RWPE2 (cell line): ENCODE data around the gene MRPL40.

ENCODE experiments used
- ATAC-seq: fragments of 200-7000 bp; cut with Tn5 transposase; 3 replicates; pipeline ENCODE4 v1.9.1; 2021; ENCODE audit warnings: low read depth
- DNase-seq: peaks from one replicate; pipeline ENCODE4 v3.0.0-alpha.2; 2020; ENCODE audit warnings: low spot score
- H3K27ac ChIP-seq: fragments of 450-650 bp; 2 replicates; pipeline ENCODE4 v1.5.1; 2017; ENCODE audit warnings: mild to moderate bottlenecking; ENCODE audit not compliant: poor library complexity, severe bottlenecking
- H3K27me3 ChIP-seq: fragments of 250-450 bp; sonication (Bioruptor Pico); 2 replicates; pipeline ENCODE4 v1.5.1; 2021; ENCODE audit warnings: mild to moderate bottlenecking, moderate library complexity; ENCODE audit not compliant: insufficient read depth, poor library complexity, severe bottlenecking
- H3K36me3 ChIP-seq: fragments of 250-450 bp; sonication (Bioruptor Pico); 2 replicates; pipeline ENCODE4 v1.5.1; 2020; ENCODE audit warnings: low read depth, mild to moderate bottlenecking, moderate library complexity
- H3K4me1 ChIP-seq: fragments of 250-450 bp; sonication (Bioruptor Pico); 2 replicates; pipeline ENCODE4 v1.5.1; 2021; ENCODE audit warnings: mild to moderate bottlenecking, moderate library complexity; ENCODE audit not compliant: insufficient read depth, poor library complexity, severe bottlenecking
- H3K4me3 ChIP-seq: fragments of 250-450 bp; sonication (Bioruptor Pico); 2 replicates; pipeline ENCODE4 v1.5.1; 2021; ENCODE audit warnings: mild to moderate bottlenecking, moderate library complexity; ENCODE audit not compliant: severe bottlenecking
- H3K9me3 ChIP-seq: fragments of 250-450 bp; sonication (Bioruptor Pico); 2 replicates; pipeline ENCODE4 v1.5.1; 2021; ENCODE audit warnings: mild to moderate bottlenecking, moderate library complexity; ENCODE audit not compliant: severe bottlenecking
- TF ChIP-seq, protein P1 (sequence below): fragments of 450-650 bp; IDR thresholded peaks from one replicate; pipeline ENCODE4 v1.5.1; 2017; ENCODE audit warnings: mild to moderate bottlenecking, moderate library complexity; ENCODE audit not compliant: poor library complexity, severe bottlenecking

Gene MRPL40

DNA sequence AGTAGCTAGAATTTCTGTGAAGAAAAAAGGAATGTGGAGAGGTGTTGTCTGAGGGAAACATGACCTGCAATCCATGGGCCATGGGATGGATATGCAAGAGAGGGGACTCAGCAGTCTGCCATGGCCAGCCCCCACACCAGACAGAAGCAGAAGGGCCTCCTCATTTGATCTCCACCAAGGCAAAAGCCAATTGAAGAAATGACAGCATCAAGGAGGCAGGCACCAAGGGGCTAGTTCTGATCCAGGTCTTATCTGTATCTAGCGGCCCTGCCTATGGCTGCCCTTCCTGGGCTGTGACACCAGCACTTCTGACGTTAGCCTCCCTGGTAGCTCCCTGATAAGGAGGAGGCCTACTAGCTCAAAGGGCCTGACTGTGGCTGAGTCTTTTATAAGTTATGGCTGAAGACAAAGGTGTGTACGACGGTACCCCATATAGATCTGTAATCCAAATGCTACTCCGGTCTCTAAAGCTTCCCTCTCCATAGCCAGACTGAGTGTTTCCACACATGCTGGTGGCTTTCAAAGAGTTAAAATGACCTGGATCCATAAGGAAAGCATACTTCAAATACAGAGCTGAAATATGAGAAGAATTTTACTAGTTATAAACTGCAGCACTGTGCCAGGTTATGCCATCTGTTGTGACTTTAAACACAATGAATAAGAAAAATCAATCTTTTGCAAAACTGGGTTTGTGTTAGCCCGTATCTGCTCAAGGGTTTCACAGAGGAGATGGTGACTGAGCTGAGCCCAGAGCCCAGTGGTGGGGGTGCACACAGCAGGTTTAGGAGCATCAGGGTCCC lies 35.2 kb upstream of the MRPL40 start:
- DNase-seq (no peak), ATAC-seq (no peak)
- no peak overlapping the region for H3K4me3 ChIP-seq
- no peaks in the 10 kb centered on the region for H3K27me3 ChIP-seq
- H3K36me3 ChIP-seq = peaks cover 75% of the 10 kb centered on the region
- TF ChIP-seq, protein P1, sequence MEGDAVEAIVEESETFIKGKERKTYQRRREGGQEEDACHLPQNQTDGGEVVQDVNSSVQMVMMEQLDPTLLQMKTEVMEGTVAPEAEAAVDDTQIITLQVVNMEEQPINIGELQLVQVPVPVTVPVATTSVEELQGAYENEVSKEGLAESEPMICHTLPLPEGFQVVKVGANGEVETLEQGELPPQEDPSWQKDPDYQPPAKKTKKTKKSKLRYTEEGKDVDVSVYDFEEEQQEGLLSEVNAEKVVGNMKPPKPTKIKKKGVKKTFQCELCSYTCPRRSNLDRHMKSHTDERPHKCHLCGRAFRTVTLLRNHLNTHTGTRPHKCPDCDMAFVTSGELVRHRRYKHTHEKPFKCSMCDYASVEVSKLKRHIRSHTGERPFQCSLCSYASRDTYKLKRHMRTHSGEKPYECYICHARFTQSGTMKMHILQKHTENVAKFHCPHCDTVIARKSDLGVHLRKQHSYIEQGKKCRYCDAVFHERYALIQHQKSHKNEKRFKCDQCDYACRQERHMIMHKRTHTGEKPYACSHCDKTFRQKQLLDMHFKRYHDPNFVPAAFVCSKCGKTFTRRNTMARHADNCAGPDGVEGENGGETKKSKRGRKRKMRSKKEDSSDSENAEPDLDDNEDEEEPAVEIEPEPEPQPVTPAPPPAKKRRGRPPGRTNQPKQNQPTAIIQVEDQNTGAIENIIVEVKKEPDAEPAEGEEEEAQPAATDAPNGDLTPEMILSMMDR = no peak
- H3K27ac ChIP-seq = no peak overlapping the region
- H3K9me3 ChIP-seq = no peaks in the 10 kb centered on the region
- H3K4me1 ChIP-seq = no peaks in the 10 kb centered on the region

DNA sequence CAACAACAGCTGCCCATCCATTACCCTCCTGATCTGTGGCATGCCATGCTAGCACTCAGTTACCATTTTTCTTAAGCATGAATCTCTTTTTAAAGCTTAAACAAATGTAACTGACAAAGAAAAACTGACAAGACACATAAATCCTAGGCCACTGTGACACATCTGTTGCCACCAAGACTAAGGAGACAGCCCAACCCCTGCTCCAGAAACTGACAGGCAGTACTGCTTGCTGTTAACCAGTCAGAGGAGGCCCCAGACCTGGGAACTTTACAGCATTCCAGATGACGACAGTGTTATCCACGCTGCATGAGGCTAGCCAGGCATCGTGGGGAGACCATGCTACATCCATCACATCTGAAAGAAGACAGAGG lies 34.6 kb upstream of the MRPL40 start:
- H3K4me1 ChIP-seq = no peaks in the 10 kb centered on the region
- H3K36me3 ChIP-seq = peaks cover 71% of the 10 kb centered on the region
- ATAC-seq (no peak), DNase-seq (no peak)
- no peaks in the 10 kb centered on the region for H3K9me3 ChIP-seq
- H3K27ac ChIP-seq = no peak overlapping the region
- no peaks in the 10 kb centered on the region for H3K27me3 ChIP-seq
- TF ChIP-seq, protein P1 = no peak
- H3K4me3 ChIP-seq = no peak overlapping the region

DNA sequence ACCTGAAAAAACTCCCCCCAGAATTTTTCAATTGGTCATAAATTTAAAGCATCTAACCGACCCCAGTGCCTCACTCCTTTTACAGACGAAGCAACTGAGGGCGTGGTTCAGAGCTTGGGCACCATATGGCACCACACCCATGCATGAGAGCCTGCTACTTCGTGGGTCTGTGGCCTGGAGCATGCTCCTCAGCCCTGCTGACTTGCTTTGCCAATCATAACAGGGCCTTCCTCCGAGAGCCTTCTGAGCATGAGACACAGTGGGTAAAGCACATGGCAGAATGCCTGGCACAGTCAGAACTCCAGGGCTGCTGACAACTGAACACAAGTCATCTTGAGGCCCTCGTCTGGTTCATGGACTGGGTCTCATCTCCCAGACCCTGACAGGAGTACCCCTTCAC lies 34.1 kb upstream of the MRPL40 start:
- Histone ChIP-seq H3K36me3 (peaks cover 66% of the 10 kb centered on the region), H3K9me3 (no peaks in the 10 kb centered on the region), H3K27me3 (no peaks in the 10 kb centered on the region), H3K4me3 (no peak overlapping the region), H3K4me1 (no peaks in the 10 kb centered on the region), H3K27ac (no peak overlapping the region)
- ATAC-seq = no peak
- TF ChIP-seq, protein P1 = no peak
- DNase-seq = no peak

DNA sequence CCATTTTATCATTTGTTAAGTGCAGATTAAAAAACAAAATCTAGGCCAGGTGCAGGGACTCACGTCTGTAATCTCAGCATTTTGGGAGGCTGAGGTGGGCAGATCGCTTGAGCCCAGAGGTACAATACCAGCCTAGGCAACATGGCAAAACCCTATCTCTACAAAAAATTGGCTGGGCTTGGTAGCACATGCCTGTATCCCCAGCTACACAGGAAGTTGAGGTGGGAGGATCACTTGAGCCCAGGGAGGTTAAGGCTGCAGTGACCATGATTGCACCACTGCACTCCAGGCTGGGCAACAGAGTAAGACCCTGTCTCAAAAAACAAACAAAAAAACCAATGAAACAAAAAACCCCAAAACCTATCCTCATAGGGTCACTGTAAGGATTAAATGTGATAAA lies 33.7 kb upstream of the MRPL40 start:
- Histone ChIP-seq H3K4me3 (no peak overlapping the region), H3K4me1 (no peaks in the 10 kb centered on the region), H3K36me3 (peaks cover 63% of the 10 kb centered on the region), H3K27me3 (no peaks in the 10 kb centered on the region), H3K9me3 (no peaks in the 10 kb centered on the region), H3K27ac (no peak overlapping the region)
- no peak for ATAC-seq
- TF ChIP-seq, protein P1 = no peak
- no peak for DNase-seq

DNA sequence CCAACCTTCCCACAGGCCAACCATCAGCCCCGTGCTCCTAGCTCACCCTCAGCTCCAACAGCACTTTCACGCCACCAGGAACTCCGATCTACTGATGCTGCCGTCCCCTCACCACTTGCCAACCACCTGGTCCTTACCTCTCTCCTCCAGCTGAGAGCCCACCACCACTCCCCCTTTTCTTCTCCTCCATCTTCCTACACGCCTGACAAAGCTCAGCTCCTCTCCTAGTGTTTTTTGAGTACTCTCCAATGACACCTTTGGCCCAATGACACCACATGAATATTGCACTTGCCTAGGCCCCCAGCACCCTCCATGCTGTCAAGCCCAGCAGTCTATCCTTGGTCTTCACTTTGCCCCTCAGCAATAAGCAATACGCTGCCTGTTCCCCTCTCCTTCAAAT lies 31.5 kb upstream of the MRPL40 start:
- Histone ChIP-seq H3K9me3 (no peaks in the 10 kb centered on the region), H3K4me1 (no peaks in the 10 kb centered on the region), H3K27me3 (no peaks in the 10 kb centered on the region), H3K27ac (no peak overlapping the region), H3K4me3 (no peak overlapping the region), H3K36me3 (peaks cover 64% of the 10 kb centered on the region)
- TF ChIP-seq, protein P1 = no peak
- DNase-seq (no peak), ATAC-seq (no peak)
